Neural cell (in vitro differentiated cells): ENCODE measurements around the gene ZNF324B. TPM values are rescaled to one million over a fixed set of nuclear protein-coding genes. Genes with fewer than 3 reads are reported as not detected.

ENCODE experiments used
- H2AFZ ChIP-seq: fragments of 200-600, 300-800 bp; sonication (generic), shearing (Covaris generic); 2 replicates; pipeline ENCODE4 v1.6.0; 2014; ENCODE audit warnings: low read depth, mild to moderate bottlenecking, antibody characterized with exemption, low read length, moderate library complexity
- H3F3A ChIP-seq: fragments of 200-600 bp; shearing (Covaris generic); 2 replicates; pipeline ENCODE4 v1.6.1; 2016; ENCODE audit warnings: mild to moderate bottlenecking, moderate library complexity, mixed read lengths, antibody characterized with exemption, low read length; ENCODE audit not compliant: insufficient read depth, poor library complexity, severe bottlenecking
- H3K27ac ChIP-seq: fragments of 200-600, 300-800 bp; sonication (generic), shearing (Covaris generic); 2 replicates; pipeline ENCODE4 v1.5.1; 2014; ENCODE audit warnings: mild to moderate bottlenecking, low read length, moderate library complexity
- H3K27me3 ChIP-seq: fragments of 300-800, 200-600 bp; sonication (generic), shearing (Covaris generic); 2 replicates; pipeline ENCODE4 v1.6.0; 2014; ENCODE audit warnings: mild to moderate bottlenecking, low read depth, low read length, moderate library complexity; ENCODE audit not compliant: insufficient read depth
- H3K36me3 ChIP-seq: fragments of 300-800, 200-600 bp; sonication (generic), shearing (Covaris generic); 2 replicates; pipeline ENCODE4 v1.5.1; 2014; ENCODE audit warnings: mild to moderate bottlenecking, antibody characterized with exemption, low read length, moderate library complexity; ENCODE audit not compliant: insufficient read depth
- H3K4me2 ChIP-seq: fragments of 300-800, 200-600 bp; sonication (generic), shearing (Covaris generic); 2 replicates; pipeline ENCODE4 v1.6.0; 2014; ENCODE audit warnings: mild to moderate bottlenecking, low read length
- H3K4me3 ChIP-seq: fragments of 300-800, 200-600 bp; sonication (generic), shearing (Covaris generic); 2 replicates; pipeline ENCODE4 v1.5.1; 2014; ENCODE audit warnings: mild to moderate bottlenecking, low read length, moderate library complexity
- H3K79me2 ChIP-seq: fragments of 200-600 bp; shearing (Covaris generic); replicated peaks from 2 replicates; pipeline ENCODE4 v1.6.0; 2014; ENCODE audit warnings: mild to moderate bottlenecking, low read length, moderate library complexity; ENCODE audit not compliant: insufficient read depth
- H3K9ac ChIP-seq: fragments of 300-800, 200-600 bp; sonication (generic), shearing (Covaris generic); 2 replicates; pipeline ENCODE4 v1.6.1; 2016; ENCODE audit warnings: mild to moderate bottlenecking, low read length, mixed read lengths
- H3K9me2 ChIP-seq: fragments of 200-600 bp; shearing (Covaris generic); 2 replicates; pipeline ENCODE4 v1.6.1; 2016; ENCODE audit warnings: mild to moderate bottlenecking, low read length, mixed read lengths; ENCODE audit not compliant: insufficient read depth
- H3K9me3 ChIP-seq: fragments of 200-600, 300-800 bp; sonication (generic), shearing (Covaris generic); 2 replicates; pipeline ENCODE4 v1.6.1; 2016; ENCODE audit warnings: mild to moderate bottlenecking, mixed run types, low read length, moderate library complexity, mixed read lengths
- H4K20me1 ChIP-seq: fragments of 200-600 bp; shearing (Covaris generic); 2 replicates; pipeline ENCODE4 v1.6.1; 2016; ENCODE audit warnings: mild to moderate bottlenecking, mixed run types; ENCODE audit not compliant: insufficient read depth
- CTCF ChIP-seq: fragments of 450-650 bp; IDR thresholded peaks from 2 replicates; pipeline ENCODE4 v1.5.1; 2014; ENCODE audit warnings: antibody characterized with exemption, mild to moderate bottlenecking, moderate library complexity; ENCODE audit not compliant: poor library complexity, severe bottlenecking
- RAD21 ChIP-seq: fragments of 450-650 bp; conservative IDR thresholded peaks from 2 replicates; pipeline ENCODE4 v1.6.1; 2014; ENCODE audit warnings: antibody characterized with exemption, mild to moderate bottlenecking, moderate library complexity
- REST ChIP-seq: IDR thresholded peaks from 2 replicates; pipeline ENCODE4 v1.6.1; 2012; ENCODE audit warnings: borderline replicate concordance
- TAF1 ChIP-seq: IDR thresholded peaks from 2 replicates; pipeline ENCODE4 v1.6.1; 2012; ENCODE audit warnings: low read depth
- polyA plus RNA-seq: library from polyadenylated mRNA; depleted of rRNA; stranded (reverse); fragments of >200 nt; gene quantifications from 2 replicates; pipeline ENCODE4 v1.2.3, GENCODE V29; 2014
- small RNA-seq, 3 experiments: library from RNA; depleted of rRNA; stranded (forward); fragments of <200 nt; gene quantifications; one replicate each; pipeline ENCODE3, GENCODE V24; 2012

The ZNF324B gene
- polyA plus RNA-seq, 1 donor from 2014 or later: 10.4 TPM

- TF ChIP-seq TAF1 (no peak), REST (no peak), RAD21 (no peak), CTCF (no peak)
- H3K9me3 ChIP-seq: no peaks in the 10 kb centered on the region
- H3K4me3 ChIP-seq: peak overlapping the region; percentile 68
- no peak overlapping the region for H3K9ac ChIP-seq
- H3K79me2 ChIP-seq: no peaks in the 10 kb centered on the region
- no peaks in the 10 kb centered on the region for H4K20me1 ChIP-seq
- no peaks in the 10 kb centered on the region for H3K27me3 ChIP-seq
- H3K9me2 ChIP-seq: no peaks in the 10 kb centered on the region
- no peaks in the 10 kb centered on the region for H3F3A ChIP-seq
- no peaks in the 10 kb centered on the region for H3K36me3 ChIP-seq
- H2AFZ ChIP-seq: no peak overlapping the region
- H3K27ac ChIP-seq: no peak overlapping the region
- H3K4me2 ChIP-seq: no peak overlapping the region
Observed at GRCh38 chr19:58500242-58500641, 48.8 kb downstream of the ZNF324B start.

Small RNA genes within 50 kb of the gene (small RNA-seq; reads per million reads assigned to genes)
- gene RN7SL693P (0 reads per million in 3 experiments), gene RNU6-1337P (0 reads per million in 3 experiments)

Other genes starting within 250 kb of the ZNF324B start
- gene ZNF544, start 222.7 kb upstream of the ZNF324B start, polyA plus RNA-seq: 22.7 and 50.1 TPM in 2 replicates
- 5.5 and 6.4 TPM in 2 replicates for gene ZNF8, start 172.7 kb upstream of the ZNF324B start, polyA plus RNA-seq
- 137 and 141 TPM in 2 replicates for gene ERVK3-1, start 146.2 kb upstream of the ZNF324B start, polyA plus RNA-seq
- 1.6 and 2.2 TPM in 2 replicates for gene ZSCAN22, start 124.6 kb upstream of the ZNF324B start, polyA plus RNA-seq
- 35.4 and 40.0 TPM in 2 replicates for gene A1BG, start 98.1 kb upstream of the ZNF324B start, polyA plus RNA-seq
- gene ZNF497, start 88.9 kb upstream of the ZNF324B start, polyA plus RNA-seq: 13.7 and 18.4 TPM in 2 replicates
- gene ZNF837, start 70.6 kb upstream of the ZNF324B start, polyA plus RNA-seq: 4.5 and 9.8 TPM in 2 replicates
- 1,461 and 1,514 TPM in 2 replicates for gene RPS5, start 64.4 kb upstream of the ZNF324B start, polyA plus RNA-seq
- not detected in 2 replicates for gene RNF225, start 56.0 kb upstream of the ZNF324B start, polyA plus RNA-seq
- gene ZNF584, start 43.0 kb upstream of the ZNF324B start, polyA plus RNA-seq: 17.9 and 29.6 TPM in 2 replicates
- 0.77 and 1.0 TPM in 2 replicates for gene ZNF132, start 11.5 kb upstream of the ZNF324B start, polyA plus RNA-seq
- 12.5 and 19.5 TPM in 2 replicates for gene ZNF324, start 15.5 kb downstream of the ZNF324B start, polyA plus RNA-seq
- 18.2 and 25.9 TPM in 2 replicates for gene ZNF446, start 24.7 kb downstream of the ZNF324B start, polyA plus RNA-seq
- gene SLC27A5, start 60.4 kb downstream of the ZNF324B start, polyA plus RNA-seq: 14.9 and 19.7 TPM in 2 replicates
- gene ZBTB45, start 68.2 kb downstream of the ZNF324B start, polyA plus RNA-seq: 5.5 and 6.8 TPM in 2 replicates
- gene TRIM28, start 92.4 kb downstream of the ZNF324B start, polyA plus RNA-seq: 227 and 256 TPM in 2 replicates
- 176 and 189 TPM in 2 replicates for gene CHMP2A, start 103.5 kb downstream of the ZNF324B start, polyA plus RNA-seq
- 138 and 151 TPM in 2 replicates for gene UBE2M, start 107.0 kb downstream of the ZNF324B start, polyA plus RNA-seq
- gene MZF1, start 121.7 kb downstream of the ZNF324B start, polyA plus RNA-seq: 74.6 and 80.8 TPM in 2 replicates